H9 (cell line): Measurements from ENCODE around the gene TATDN2. TPM values are rescaled to one million over a fixed set of nuclear protein-coding genes. Genes with fewer than 3 reads are reported as not detected.

Experiments
- DNase-seq: peaks from one replicate; pipeline ENCODE4 v3.0.0-alpha.2; 2017
- H2AFZ ChIP-seq: one replicate; pipeline ENCODE4 v1.6.1; 2013; ENCODE audit warnings: mild to moderate bottlenecking, low read length, control low read depth, moderate library complexity
- H2AK5ac ChIP-seq: 2 replicates; pipeline ENCODE4 v1.6.1; 2013; ENCODE audit warnings: low read length, control low read depth, mixed read lengths; ENCODE audit not compliant: insufficient read length
- H2BK120ac ChIP-seq: one replicate; pipeline ENCODE4 v1.6.1; 2013; ENCODE audit warnings: low read depth, mild to moderate bottlenecking, low read length, control low read depth, inconsistent platforms; ENCODE audit not compliant: poor library complexity, severe bottlenecking
- H2BK12ac ChIP-seq: 2 replicates; pipeline ENCODE4 v1.6.1; 2013; ENCODE audit warnings: low read length, control low read depth, mixed read lengths, low read depth; ENCODE audit not compliant: insufficient read length
- H2BK15ac ChIP-seq: 2 replicates; pipeline ENCODE4 v1.6.1; 2013; ENCODE audit warnings: low read depth, low read length, control low read depth
- H2BK20ac ChIP-seq: one replicate; pipeline ENCODE4 v1.6.1; 2013; ENCODE audit warnings: low read depth, mild to moderate bottlenecking, low read length, control low read depth, inconsistent platforms; ENCODE audit not compliant: poor library complexity, severe bottlenecking
- H2BK5ac ChIP-seq: 2 replicates; pipeline ENCODE4 v1.6.1; 2013; ENCODE audit warnings: low read length, control low read depth, mixed read lengths; ENCODE audit not compliant: insufficient read length
- H3K14ac ChIP-seq: 2 replicates; pipeline ENCODE4 v1.6.1; 2013; ENCODE audit warnings: low read length, control low read depth; ENCODE audit not compliant: insufficient read depth
- H3K18ac ChIP-seq: 2 replicates; pipeline ENCODE4 v1.6.1; 2013; ENCODE audit warnings: low read depth, mild to moderate bottlenecking, mixed read lengths, low read length, control low read depth; ENCODE audit not compliant: insufficient read length
- H3K23ac ChIP-seq: 2 replicates; pipeline ENCODE4 v1.6.1; 2013; ENCODE audit warnings: low read length, control low read depth, mixed read lengths, low read depth; ENCODE audit not compliant: insufficient read length
- H3K23me2 ChIP-seq: 2 replicates; pipeline ENCODE4 v1.6.1; 2013; ENCODE audit warnings: low read depth, mild to moderate bottlenecking, mixed read lengths, low read length, control low read depth; ENCODE audit not compliant: insufficient read length, poor library complexity, severe bottlenecking
- H3K27ac ChIP-seq: 2 replicates; pipeline ENCODE4 v1.5.1; 2013; ENCODE audit warnings: low read length, control low read depth, mixed read lengths, low read depth; ENCODE audit not compliant: insufficient read length
- H3K27me3 ChIP-seq: 2 replicates; pipeline ENCODE4 v1.6.1; 2013; ENCODE audit warnings: low read length, control low read depth, inconsistent platforms; ENCODE audit not compliant: insufficient read depth
- H3K4ac ChIP-seq: 2 replicates; pipeline ENCODE4 v1.6.1; 2013; ENCODE audit warnings: low read depth, mild to moderate bottlenecking, control low read depth, inconsistent platforms, low read length, moderate library complexity
- H3K4me1 ChIP-seq: 2 replicates; pipeline ENCODE4 v1.6.1; 2013; ENCODE audit warnings: low read length, control low read depth, inconsistent platforms; ENCODE audit not compliant: insufficient read depth
- H3K4me2 ChIP-seq: 2 replicates; pipeline ENCODE4 v1.6.1; 2013; ENCODE audit warnings: low read length, control low read depth, mixed read lengths; ENCODE audit not compliant: insufficient read length, insufficient read depth
- H3K56ac ChIP-seq: 2 replicates; pipeline ENCODE4 v1.6.1; 2013; ENCODE audit warnings: low read depth, mild to moderate bottlenecking, mixed read lengths, low read length, control low read depth; ENCODE audit not compliant: insufficient read length
- H3K79me1 ChIP-seq: 2 replicates; pipeline ENCODE4 v1.6.1; 2013; ENCODE audit warnings: low read depth, mild to moderate bottlenecking, moderate library complexity, low read length, control low read depth, inconsistent platforms; ENCODE audit not compliant: insufficient read depth, poor library complexity, severe bottlenecking
- H3K79me2 ChIP-seq: 2 replicates; pipeline ENCODE4 v1.6.1; 2013; ENCODE audit warnings: low read length, control low read depth, inconsistent platforms; ENCODE audit not compliant: insufficient read depth
- H3K9ac ChIP-seq: 2 replicates; pipeline ENCODE4 v1.6.1; 2013; ENCODE audit warnings: low read length, control low read depth, mixed read lengths; ENCODE audit not compliant: insufficient read length; ENCODE audit errors: extremely low read depth
- H3K9me3 ChIP-seq: one replicate; pipeline ENCODE4 v1.6.1; 2013; ENCODE audit warnings: low read depth, low read length, inconsistent platforms; ENCODE audit not compliant: control insufficient read depth
- H3T11ph ChIP-seq: one replicate; pipeline ENCODE4 v1.6.1; 2013; ENCODE audit warnings: mild to moderate bottlenecking, low read length, control low read depth, inconsistent platforms
- H4K20me1 ChIP-seq: one replicate; pipeline ENCODE4 v1.6.1; 2013; ENCODE audit not compliant: control insufficient read depth, insufficient read length, insufficient read depth
- H4K5ac ChIP-seq: 2 replicates; pipeline ENCODE4 v1.6.1; 2013; ENCODE audit warnings: low read depth, mild to moderate bottlenecking, mixed read lengths, low read length, control low read depth; ENCODE audit not compliant: insufficient read length
- H4K8ac ChIP-seq: replicated peaks from 2 replicates; pipeline ENCODE4 v1.6.1; 2013; ENCODE audit warnings: low read length, control low read depth, mixed read lengths, low read depth; ENCODE audit not compliant: insufficient read length
- H4K91ac ChIP-seq: 2 replicates; pipeline ENCODE4 v1.6.1; 2013; ENCODE audit warnings: low read depth, mild to moderate bottlenecking, moderate library complexity, mixed read lengths, low read length, control low read depth; ENCODE audit not compliant: insufficient read length
- H3K27ac Mint-ChIP-seq, 3 experiments: 2 replicates in 2 of 3; 3 replicates in 1 of 3; pipeline ENCODE4 v1.8.0; 2020 to 2021; ENCODE audit warnings: mixed read lengths in 3 of 3, mild to moderate bottlenecking in 1 of 3, moderate library complexity in 1 of 3
- H3K27me3 Mint-ChIP-seq: 2 replicates; pipeline ENCODE4 v1.8.0; 2021; ENCODE audit warnings: low read depth, mild to moderate bottlenecking, moderate library complexity, mixed read lengths
- H3K36me3 Mint-ChIP-seq, 3 experiments: 2 replicates in 2 of 3; 3 replicates in 1 of 3; pipeline ENCODE4 v1.8.0; 2020 to 2021; ENCODE audit warnings: low read depth in 3 of 3, mixed read lengths in 3 of 3; ENCODE audit not compliant: insufficient read depth in 1 of 3
- H3K4me1 Mint-ChIP-seq, 2 experiments: 2 replicates each; pipeline ENCODE4 v1.8.0; 2020; ENCODE audit warnings: mixed read lengths in 2 of 2
- H3K4me3 Mint-ChIP-seq, 2 experiments: 2 replicates in 1 of 2; 3 replicates in 1 of 2; pipeline ENCODE4 v1.8.0; 2020 to 2021; ENCODE audit warnings: mild to moderate bottlenecking in 2 of 2, mixed read lengths in 2 of 2, moderate library complexity in 1 of 2
- H3K9me3 Mint-ChIP-seq, 2 experiments: 2 replicates in 1 of 2; 3 replicates in 1 of 2; pipeline ENCODE4 v1.8.0; 2020; ENCODE audit warnings: mild to moderate bottlenecking in 2 of 2, mixed read lengths in 2 of 2, moderate library complexity in 1 of 2
- WGBS: extraction: QIAGEN DNeasy Blood & Tissue Kit; methylation state at CpG from one replicate; pipeline ENCODE4 v1.1.7; 2013; ENCODE audit warnings: missing lambda C conversion rate, low lambda C conversion rate, mixed read lengths; ENCODE audit not compliant: insufficient read length; ENCODE audit errors: extremely low coverage; 5-methylcytosine and 5-hydroxymethylcytosine counted together
- total RNA-seq: library from RNA; stranded (reverse); gene quantifications from 2 replicates; pipeline ENCODE4 v1.2.1, GENCODE V29; 2021
- TF ChIP-seq, protein P1 (sequence below): fragments of 200-600 bp; sonication (generic); conservative IDR thresholded peaks from 3 replicates; pipeline ENCODE4 v1.8.0; 2021; ENCODE audit warnings: antibody characterized with exemption, mild to moderate bottlenecking

The TATDN2 gene
- total RNA-seq, 1 experiment from 2014 or later = 34.4 TPM

- Histone ChIP-seq H3K9ac (no peak overlapping the region), H4K8ac (no peak overlapping the region), H3K79me1 (no peaks in the 10 kb centered on the region), H3K23me2 (no peaks in the 10 kb centered on the region), H3K79me2 (no peaks in the 10 kb centered on the region), H3K4me2 (no peak overlapping the region), H3K4ac (no peak overlapping the region), H3K27me3 (no peaks in the 10 kb centered on the region), H2BK120ac (no peak overlapping the region), H3K9me3 (no peaks in the 10 kb centered on the region), H2BK5ac (no peak overlapping the region), H2BK20ac (no peak overlapping the region), H3K27ac (no peak overlapping the region), H4K20me1 (no peaks in the 10 kb centered on the region), H3K14ac (no peak overlapping the region), H4K5ac (no peak overlapping the region), H2AK5ac (no peak overlapping the region), H2BK12ac (no peak overlapping the region), H2AFZ (no peak overlapping the region), H3T11ph (no peak overlapping the region), H3K23ac (no peak overlapping the region), H3K4me1 (no peaks in the 10 kb centered on the region), H2BK15ac (no peak overlapping the region), H4K91ac (no peak overlapping the region), H3K56ac (no peak overlapping the region), H3K18ac (no peak overlapping the region)
- peaks cover 14 to 18% of the 10 kb centered on the region in 2 experiments for H3K4me1 Mint-ChIP-seq
- TF ChIP-seq, protein P1, sequence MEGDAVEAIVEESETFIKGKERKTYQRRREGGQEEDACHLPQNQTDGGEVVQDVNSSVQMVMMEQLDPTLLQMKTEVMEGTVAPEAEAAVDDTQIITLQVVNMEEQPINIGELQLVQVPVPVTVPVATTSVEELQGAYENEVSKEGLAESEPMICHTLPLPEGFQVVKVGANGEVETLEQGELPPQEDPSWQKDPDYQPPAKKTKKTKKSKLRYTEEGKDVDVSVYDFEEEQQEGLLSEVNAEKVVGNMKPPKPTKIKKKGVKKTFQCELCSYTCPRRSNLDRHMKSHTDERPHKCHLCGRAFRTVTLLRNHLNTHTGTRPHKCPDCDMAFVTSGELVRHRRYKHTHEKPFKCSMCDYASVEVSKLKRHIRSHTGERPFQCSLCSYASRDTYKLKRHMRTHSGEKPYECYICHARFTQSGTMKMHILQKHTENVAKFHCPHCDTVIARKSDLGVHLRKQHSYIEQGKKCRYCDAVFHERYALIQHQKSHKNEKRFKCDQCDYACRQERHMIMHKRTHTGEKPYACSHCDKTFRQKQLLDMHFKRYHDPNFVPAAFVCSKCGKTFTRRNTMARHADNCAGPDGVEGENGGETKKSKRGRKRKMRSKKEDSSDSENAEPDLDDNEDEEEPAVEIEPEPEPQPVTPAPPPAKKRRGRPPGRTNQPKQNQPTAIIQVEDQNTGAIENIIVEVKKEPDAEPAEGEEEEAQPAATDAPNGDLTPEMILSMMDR = no peak
- no peak overlapping the region for H3K4me3 Mint-ChIP-seq
- H3K27me3 Mint-ChIP-seq = peaks cover 11% of the 10 kb centered on the region
- peaks cover 9 to 27% (median 15%) of the 10 kb centered on the region in 3 experiments; a peak in 6 of 7 replicates for H3K36me3 Mint-ChIP-seq
- H3K27ac Mint-ChIP-seq = peak overlapping the region in 2 of 3 experiments; percentile 38 to 70; a peak in 4 of 7 replicates
- H3K9me3 Mint-ChIP-seq = peaks cover 26 to 27% of the 10 kb centered on the region in 2 experiments
- no peak for DNase-seq
- no CpG with 5 or more reads among the region's 7 CpGs for WGBS
Measured at GRCh38 chr3:10242182-10243065, 5.8 kb upstream of the TATDN2 start.
